Activated naive CD8-positive, alpha-beta T cell (primary cell): ENCODE measurements around the gene APOL1.
A peak's percentile ranks its signal among the peaks of the same experiment; 100 is the strongest.
"Not testable (repeated sequence)": the region's sequence is repeated elsewhere in the genome, so short reads cannot be mapped to it uniquely, and the experiment has no call there.

ENCODE experiments used
- H3K27ac Mint-ChIP-seq: one replicate; pipeline ENCODE4 v1.8.0; 2021; ENCODE audit warnings: mixed read lengths
- H3K27me3 Mint-ChIP-seq: one replicate; pipeline ENCODE4 v1.8.0; 2021; ENCODE audit warnings: mixed read lengths
- H3K36me3 Mint-ChIP-seq: one replicate; pipeline ENCODE4 v1.8.0; 2021; ENCODE audit warnings: mixed read lengths
- H3K4me1 Mint-ChIP-seq: one replicate; pipeline ENCODE4 v1.8.0; 2021; ENCODE audit warnings: low read depth, mixed read lengths
- H3K4me3 Mint-ChIP-seq: one replicate; pipeline ENCODE4 v1.8.0; 2021; ENCODE audit warnings: mild to moderate bottlenecking, mixed read lengths
- H3K9me3 Mint-ChIP-seq: one replicate; pipeline ENCODE4 v1.8.0; 2021; ENCODE audit warnings: low read depth, mixed read lengths

The APOL1 gene

GRCh38 chr22:36285017-36285416 is 32.1 kb downstream of the APOL1 start:
- Mint-ChIP-seq H3K36me3 (peaks cover 4% of the 10 kb centered on the region), H3K27me3 (no peaks in the 10 kb centered on the region), H3K27ac (no peak overlapping the region), H3K4me1 (peaks cover 34% of the 10 kb centered on the region), H3K4me3 (no peak overlapping the region), H3K9me3 (no peaks in the 10 kb centered on the region)

DNA sequence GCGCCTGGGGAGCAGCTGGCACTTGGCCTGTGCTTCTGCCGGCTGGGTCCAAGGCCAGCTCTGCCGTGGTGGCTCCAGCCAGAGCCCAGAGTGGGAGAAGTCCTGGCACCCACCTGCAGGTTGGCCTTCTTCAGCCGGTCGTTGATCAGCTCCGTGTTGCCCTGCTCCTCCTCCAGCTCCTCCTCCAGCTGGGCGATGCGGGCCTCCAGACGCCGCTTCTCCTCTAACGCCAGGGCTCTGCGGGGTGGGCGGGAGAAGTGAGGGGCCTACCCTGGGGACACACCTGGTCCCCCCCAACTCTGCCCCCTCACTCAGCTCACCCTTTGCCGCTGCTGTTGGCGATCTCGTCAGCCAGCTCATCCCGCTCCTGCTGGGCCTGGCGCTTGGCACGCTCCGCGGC is 32.6 kb downstream of the APOL1 start:
- Mint-ChIP-seq H3K36me3 (peaks cover 4% of the 10 kb centered on the region), H3K27ac (no peak overlapping the region), H3K9me3 (no peaks in the 10 kb centered on the region), H3K4me1 (peaks cover 35% of the 10 kb centered on the region), H3K27me3 (no peaks in the 10 kb centered on the region), H3K4me3 (no peak overlapping the region)

DNA sequence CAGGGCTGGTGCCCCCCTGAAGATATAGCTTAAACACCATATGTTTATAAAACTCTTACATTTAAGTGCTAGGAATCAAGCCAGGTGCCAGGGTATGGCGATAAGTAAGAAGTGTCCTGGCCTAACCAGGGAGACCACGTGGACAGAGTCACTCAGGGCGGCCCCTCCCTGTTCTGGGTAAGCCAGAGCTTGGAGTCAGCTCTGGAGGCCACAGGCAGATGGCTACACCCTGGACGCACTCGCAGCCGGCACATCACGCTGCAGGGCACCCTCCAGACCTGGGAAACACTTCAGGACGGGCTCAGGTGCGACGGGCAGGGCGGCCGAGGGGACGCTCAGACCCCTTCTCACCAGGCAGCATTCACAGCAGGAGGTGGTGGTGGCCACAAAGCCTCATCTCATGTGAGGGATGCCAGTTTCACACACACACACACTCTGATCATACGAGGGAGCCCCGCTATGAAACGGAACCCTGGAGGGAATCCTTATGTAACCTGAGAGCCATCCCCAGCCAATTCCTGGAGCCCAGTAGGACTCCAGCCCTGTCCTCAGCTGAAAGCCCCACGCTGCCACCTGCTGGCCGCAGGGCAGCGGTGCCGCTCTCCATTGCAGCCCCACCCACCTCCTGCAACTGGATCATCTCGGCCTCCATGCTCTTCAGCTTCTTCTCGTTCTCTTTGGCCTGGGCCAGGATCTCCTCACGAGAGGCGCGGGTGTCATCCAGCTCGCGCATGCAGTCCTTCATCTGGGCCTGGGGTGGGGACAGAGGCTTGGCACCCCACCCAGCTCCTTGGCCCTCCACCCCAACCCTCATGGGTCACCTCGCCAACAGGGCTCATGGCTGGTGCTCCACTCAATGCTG is 33.4 kb downstream of the APOL1 start:
- Mint-ChIP-seq H3K9me3 (no peaks in the 10 kb centered on the region), H3K36me3 (peaks cover 4% of the 10 kb centered on the region), H3K4me1 (peaks cover 38% of the 10 kb centered on the region), H3K27me3 (no peaks in the 10 kb centered on the region), H3K27ac (peak overlapping the region; percentile 91), H3K4me3 (no peak overlapping the region)

GRCh38 chr22:36287881-36288515 is 35.1 kb downstream of the APOL1 start:
- Mint-ChIP-seq H3K27ac (peak overlapping the region; percentile 81), H3K27me3 (no peaks in the 10 kb centered on the region), H3K4me3 (no peak overlapping the region), H3K9me3 (no peaks in the 10 kb centered on the region), H3K4me1 (peaks cover 50% of the 10 kb centered on the region), H3K36me3 (peaks cover 10% of the 10 kb centered on the region)

DNA sequence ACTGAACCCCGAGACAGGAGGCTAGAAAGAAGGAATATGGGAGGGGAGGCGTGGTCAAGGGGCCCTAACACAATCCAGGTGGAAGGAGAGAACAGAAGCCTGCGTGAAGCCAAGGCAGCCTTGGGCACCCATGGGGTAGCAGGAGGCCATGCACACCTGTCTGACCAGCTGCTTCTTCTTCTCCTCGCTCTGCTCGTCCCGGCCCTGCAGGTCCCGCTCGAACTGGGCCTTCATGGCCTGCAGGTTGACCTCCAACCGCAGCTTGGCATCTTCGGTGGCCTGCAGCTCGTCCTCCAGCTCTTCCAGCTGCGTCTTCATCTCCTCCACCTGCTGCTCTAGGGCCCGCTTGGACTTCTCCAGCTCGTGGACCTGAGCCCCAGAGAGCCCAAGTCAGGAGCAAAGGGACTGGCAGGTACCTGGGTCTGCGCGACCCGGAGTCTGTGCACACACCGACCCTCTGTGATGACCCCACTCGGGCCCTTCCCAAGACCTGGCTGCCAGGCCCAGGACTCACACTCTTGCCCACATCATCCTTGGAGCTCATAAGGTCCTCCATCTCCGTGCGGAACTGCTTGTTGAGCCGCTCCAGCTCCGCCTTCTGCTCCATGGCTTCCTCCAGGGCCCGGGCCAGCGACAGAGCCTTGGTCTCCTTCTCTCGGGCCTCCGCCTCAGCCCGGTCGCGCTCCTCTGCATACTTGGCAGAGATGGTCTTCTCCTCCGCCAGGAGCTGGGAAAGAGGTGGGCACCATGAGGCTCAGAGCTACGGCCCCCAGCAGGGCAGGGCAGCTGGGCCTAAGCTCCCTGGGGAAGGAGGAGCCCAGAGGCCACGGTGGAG is 35.9 kb downstream of the APOL1 start:
- Mint-ChIP-seq H3K9me3 (no peaks in the 10 kb centered on the region), H3K36me3 (peaks cover 10% of the 10 kb centered on the region), H3K4me3 (no peak overlapping the region), H3K4me1 (peaks cover 52% of the 10 kb centered on the region), H3K27ac (peak overlapping the region; percentile 81), H3K27me3 (no peaks in the 10 kb centered on the region)

GRCh38 chr22:36289406-36289870 is 36.5 kb downstream of the APOL1 start:
- Mint-ChIP-seq H3K27me3 (no peaks in the 10 kb centered on the region), H3K4me3 (peak overlapping the region; percentile 73), H3K4me1 (peaks cover 57% of the 10 kb centered on the region), H3K9me3 (no peaks in the 10 kb centered on the region), H3K36me3 (peaks cover 12% of the 10 kb centered on the region), H3K27ac (peak overlapping the region; percentile 86)

DNA sequence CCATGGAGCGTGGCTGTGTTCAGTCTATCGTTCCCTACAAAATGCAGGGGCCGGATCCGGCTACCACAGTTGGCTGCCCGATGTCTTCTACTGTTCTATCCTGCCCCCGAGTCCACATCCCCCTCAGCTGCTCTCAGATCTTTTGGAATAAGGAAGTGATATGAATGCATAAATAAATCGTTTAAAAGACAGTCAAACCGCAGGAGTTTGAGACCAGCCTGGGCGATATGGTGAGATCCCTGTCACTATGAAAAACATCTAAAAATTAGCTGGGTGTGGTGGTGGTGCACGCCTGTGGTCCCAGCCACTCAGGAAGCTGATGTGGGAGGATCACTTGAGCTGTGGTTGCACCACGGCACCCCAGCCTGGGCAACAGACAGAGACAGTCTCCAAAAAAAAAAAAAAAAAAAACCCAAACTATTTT is 37.0 kb downstream of the APOL1 start:
- not testable (repeated sequence) for H3K27me3 Mint-ChIP-seq, H3K9me3 Mint-ChIP-seq
- H3K36me3 Mint-ChIP-seq = peaks cover 13% of the 10 kb centered on the region
- H3K27ac Mint-ChIP-seq = peak overlapping the region; percentile 86
- H3K4me1 Mint-ChIP-seq = peaks cover 59% of the 10 kb centered on the region
- peak overlapping the region; percentile 73 for H3K4me3 Mint-ChIP-seq

- H3K27ac Mint-ChIP-seq, H3K27me3 Mint-ChIP-seq, H3K9me3 Mint-ChIP-seq, H3K4me3 Mint-ChIP-seq: not testable (repeated sequence)
- peaks cover 62% of the 10 kb centered on the region for H3K4me1 Mint-ChIP-seq
- peaks cover 13% of the 10 kb centered on the region for H3K36me3 Mint-ChIP-seq
These were observed 37.6 kb downstream of the APOL1 start for GRCh38 chr22:36290391-36291075.

DNA sequence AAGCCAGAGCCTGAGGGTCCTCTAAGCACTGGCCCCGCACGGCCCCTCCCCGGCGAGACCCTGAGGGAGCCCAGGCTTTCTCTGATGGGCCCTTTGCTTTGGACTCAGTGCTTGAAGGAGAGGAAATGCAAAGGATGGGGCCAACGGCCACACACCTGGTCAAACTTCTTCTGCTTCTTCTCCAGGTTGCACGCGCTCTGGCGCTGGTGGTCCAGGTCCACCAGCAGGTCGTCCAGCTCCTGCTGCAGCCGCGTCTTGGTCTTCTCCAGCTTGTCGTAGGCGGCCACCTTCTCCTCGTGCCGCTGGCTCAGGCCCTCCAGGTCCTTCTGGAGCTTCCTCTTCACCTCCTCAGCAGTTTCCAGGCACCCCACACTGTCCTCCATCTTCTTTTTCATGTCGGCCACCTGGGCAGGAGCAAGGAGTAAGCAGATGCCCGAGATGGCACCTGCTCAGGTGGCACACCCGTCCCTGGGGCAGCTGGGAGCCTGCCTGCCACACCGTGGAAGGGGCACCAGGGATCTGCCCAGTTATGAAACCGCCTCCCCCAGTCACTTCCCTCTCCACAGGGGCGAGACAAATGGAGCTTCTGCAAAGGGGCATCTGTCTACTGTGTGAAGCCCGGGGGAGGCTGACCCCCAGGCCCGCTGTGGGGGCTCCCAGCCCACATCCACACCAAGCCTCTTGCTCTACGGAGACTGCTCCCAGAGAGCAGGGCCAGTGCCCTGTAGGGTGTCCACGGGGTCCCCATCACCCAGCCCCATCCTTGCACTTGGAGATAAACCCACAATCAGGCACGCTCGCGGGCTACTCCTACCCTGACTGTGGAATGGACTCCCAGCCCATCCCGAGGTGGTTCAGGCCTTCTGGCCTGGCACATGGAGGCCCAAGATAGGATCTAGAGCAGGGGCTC is 39.2 kb downstream of the APOL1 start:
- Mint-ChIP-seq H3K4me1 (peaks cover 55% of the 10 kb centered on the region), H3K27ac (peak overlapping the region; percentile 50), H3K9me3 (no peaks in the 10 kb centered on the region), H3K27me3 (no peaks in the 10 kb centered on the region), H3K36me3 (peaks cover 14% of the 10 kb centered on the region), H3K4me3 (peak overlapping the region; percentile 35)

- no peak overlapping the region for H3K4me3 Mint-ChIP-seq
- H3K9me3 Mint-ChIP-seq = no peaks in the 10 kb centered on the region
- no peaks in the 10 kb centered on the region for H3K27me3 Mint-ChIP-seq
- peak overlapping the region; percentile 10 for H3K27ac Mint-ChIP-seq
- peaks cover 15% of the 10 kb centered on the region for H3K36me3 Mint-ChIP-seq
- peaks cover 47% of the 10 kb centered on the region for H3K4me1 Mint-ChIP-seq
These were observed 40.0 kb downstream of the APOL1 start for GRCh38 chr22:36292823-36293530.

GRCh38 chr22:36293606-36294292 is 40.8 kb downstream of the APOL1 start:
- Mint-ChIP-seq H3K9me3 (no peaks in the 10 kb centered on the region), H3K27me3 (no peaks in the 10 kb centered on the region), H3K4me3 (no peak overlapping the region), H3K36me3 (peaks cover 15% of the 10 kb centered on the region), H3K27ac (no peak overlapping the region), H3K4me1 (peaks cover 40% of the 10 kb centered on the region)

DNA sequence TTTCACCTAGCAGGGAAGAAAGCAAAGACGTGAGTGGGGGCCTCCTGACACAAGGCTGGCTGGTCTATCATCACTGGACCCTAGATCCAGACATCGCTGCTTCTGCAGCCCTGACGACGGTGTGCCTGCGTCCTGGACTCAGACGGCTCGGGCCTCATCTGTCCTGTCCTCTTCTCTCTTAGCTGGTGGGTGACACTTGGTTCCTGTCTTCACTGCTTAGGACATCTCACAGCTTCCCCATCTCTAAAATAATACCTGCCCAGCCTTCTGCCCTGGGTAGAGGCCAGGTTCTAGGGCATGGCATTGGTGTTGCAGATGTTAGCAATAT is 41.3 kb downstream of the APOL1 start:
- no peak overlapping the region for H3K27ac Mint-ChIP-seq
- no peak overlapping the region for H3K4me3 Mint-ChIP-seq
- H3K9me3 Mint-ChIP-seq = no peaks in the 10 kb centered on the region
- peaks cover 35% of the 10 kb centered on the region for H3K4me1 Mint-ChIP-seq
- no peaks in the 10 kb centered on the region for H3K27me3 Mint-ChIP-seq
- peaks cover 15% of the 10 kb centered on the region for H3K36me3 Mint-ChIP-seq

GRCh38 chr22:36294801-36295200 is 41.9 kb downstream of the APOL1 start:
- Mint-ChIP-seq H3K27ac (no peak overlapping the region), H3K4me3 (no peak overlapping the region), H3K27me3 (no peaks in the 10 kb centered on the region), H3K4me1 (peaks cover 30% of the 10 kb centered on the region), H3K36me3 (peaks cover 13% of the 10 kb centered on the region), H3K9me3 (no peaks in the 10 kb centered on the region)
